GM10248 (cell line): ENCODE results near the gene IQCC.

Experiments
- CTCF ChIA-PET: fragments of 300-600 bp; sonication (Branson Sonifier 250); formaldehyde crosslinking; extraction: SDS; loops from one replicate; lab custom pipeline; 2021; ENCODE audit warnings: antibody characterized with exemption; lab: Yijun Ruan, JAX
- POLR2A ChIA-PET: fragments of 350-650 bp; sonication (Branson Sonifier 250); formaldehyde crosslinking; extraction: SDS; loops from one replicate; lab custom pipeline; 2020; ENCODE audit warnings: antibody characterized with exemption; lab: Yijun Ruan, JAX
- DNase-seq: peaks from one replicate; pipeline ENCODE4 v3.0.0; 2012; ENCODE audit errors: extremely low spot score
- TF ChIP-seq, protein P1 (sequence below): IDR thresholded peaks from 2 replicates; pipeline ENCODE4 v1.5.1; 2012; ENCODE audit warnings: mild to moderate bottlenecking, low read depth; ENCODE audit errors: extremely low read depth, missing control alignments, control extremely low read depth

The IQCC gene

GRCh38 chr1:32181563-32181962 is 23.9 kb upstream of the IQCC start:
- CTCF ChIA-PET = interaction anchor here (2.6 to 3.4 kb wide), 2 partner anchors 34 to 67 kb away, joined by 7 to 11 read pairs; no protein-coding TSS in a partner anchor
- TF ChIP-seq, protein P1, sequence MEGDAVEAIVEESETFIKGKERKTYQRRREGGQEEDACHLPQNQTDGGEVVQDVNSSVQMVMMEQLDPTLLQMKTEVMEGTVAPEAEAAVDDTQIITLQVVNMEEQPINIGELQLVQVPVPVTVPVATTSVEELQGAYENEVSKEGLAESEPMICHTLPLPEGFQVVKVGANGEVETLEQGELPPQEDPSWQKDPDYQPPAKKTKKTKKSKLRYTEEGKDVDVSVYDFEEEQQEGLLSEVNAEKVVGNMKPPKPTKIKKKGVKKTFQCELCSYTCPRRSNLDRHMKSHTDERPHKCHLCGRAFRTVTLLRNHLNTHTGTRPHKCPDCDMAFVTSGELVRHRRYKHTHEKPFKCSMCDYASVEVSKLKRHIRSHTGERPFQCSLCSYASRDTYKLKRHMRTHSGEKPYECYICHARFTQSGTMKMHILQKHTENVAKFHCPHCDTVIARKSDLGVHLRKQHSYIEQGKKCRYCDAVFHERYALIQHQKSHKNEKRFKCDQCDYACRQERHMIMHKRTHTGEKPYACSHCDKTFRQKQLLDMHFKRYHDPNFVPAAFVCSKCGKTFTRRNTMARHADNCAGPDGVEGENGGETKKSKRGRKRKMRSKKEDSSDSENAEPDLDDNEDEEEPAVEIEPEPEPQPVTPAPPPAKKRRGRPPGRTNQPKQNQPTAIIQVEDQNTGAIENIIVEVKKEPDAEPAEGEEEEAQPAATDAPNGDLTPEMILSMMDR = no peak
- POLR2A ChIA-PET = interaction anchor here (0.7 to 1.0 kb wide), 3 partner anchors 74 to 155 kb away, joined by 3 to 6 read pairs (median 4); partner anchors contain the start of genes KPNA6 and MARCKSL1
- DNase-seq = no peak

- CTCF ChIA-PET = interaction anchor here (2.6 to 3.4 kb wide), 2 partner anchors 33 to 66 kb away, joined by 7 to 11 read pairs; no protein-coding TSS in a partner anchor
- no peak for DNase-seq
- TF ChIP-seq, protein P1 = no peak
- POLR2A ChIA-PET = interaction anchor here (0.7 to 1.0 kb wide), 3 partner anchors 74 to 154 kb away, joined by 3 to 6 read pairs (median 4); partner anchors contain the start of genes KPNA6 and MARCKSL1
Measured at GRCh38 chr1:32182060-32182459, 23.4 kb upstream of the IQCC start.

DNA sequence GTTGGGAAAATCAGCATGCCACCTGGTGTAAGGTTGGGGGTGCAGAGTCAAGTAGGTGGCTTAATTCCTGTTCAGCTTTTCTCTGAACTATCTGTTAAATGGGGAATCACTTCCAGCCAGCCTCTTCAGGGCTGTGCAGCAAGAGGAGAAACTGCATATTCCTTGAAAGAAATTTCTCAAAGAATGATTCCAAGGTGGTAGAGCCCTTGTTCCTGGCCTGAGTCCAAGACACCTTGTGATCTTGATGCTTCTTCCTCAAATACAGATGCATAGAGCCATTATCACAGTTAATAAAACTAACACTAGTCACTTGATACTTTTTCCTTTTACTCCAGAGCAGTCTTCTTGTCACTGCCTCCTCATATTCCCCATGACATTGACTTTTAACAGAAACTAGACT is 20.8 kb upstream of the IQCC start:
- POLR2A ChIA-PET = interaction anchor here (0.7 kb wide), 1 partner anchor 12 kb away, joined by 3 read pairs; no protein-coding TSS in a partner anchor
- CTCF ChIA-PET = interaction anchor here (1.3 to 2.2 kb wide), 2 partner anchors 13 to 31 kb away, joined by 3 to 10 read pairs; no protein-coding TSS in a partner anchor
- DNase-seq = no peak
- TF ChIP-seq, protein P1 = no peak

DNA sequence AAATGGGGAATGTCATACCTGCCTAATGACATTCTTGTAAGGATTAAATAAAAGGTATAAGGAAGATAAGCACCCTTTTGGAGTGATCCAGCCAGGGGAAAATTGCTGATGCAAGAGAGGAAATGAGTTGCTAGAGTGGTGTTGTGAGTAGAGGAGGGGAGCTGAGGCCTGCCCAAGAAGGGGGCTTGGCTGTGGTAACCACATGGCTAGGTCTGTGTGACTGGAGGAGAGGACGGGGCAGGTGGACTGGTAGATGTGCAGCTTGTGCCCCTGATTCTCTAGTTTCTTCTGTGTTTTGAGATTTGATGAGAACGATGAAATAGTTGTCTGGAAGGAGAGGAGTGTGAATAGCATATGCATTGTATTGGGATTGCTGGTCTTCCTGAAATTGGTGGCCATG is 19.4 kb upstream of the IQCC start:
- ChIA-PET POLR2A (interaction anchor here (0.6 to 1.2 kb wide), 2 partner anchors 12 to 48 kb away, joined by 3 read pairs; no protein-coding TSS in a partner anchor), CTCF (interaction anchor here (1.4 to 2.2 kb wide), 2 partner anchors 30 to 62 kb away, joined by 3 to 10 read pairs; no protein-coding TSS in a partner anchor)
- TF ChIP-seq, protein P1 = no peak
- no peak for DNase-seq

- TF ChIP-seq, protein P1 = no peak
- ChIA-PET POLR2A (interaction anchor here (0.6 to 1.2 kb wide), 2 partner anchors 12 to 48 kb away, joined by 3 read pairs; no protein-coding TSS in a partner anchor), CTCF (interaction anchor here (0.8 to 2.2 kb wide), 3 partner anchors 11 to 62 kb away, joined by 3 to 10 read pairs (median 4); no protein-coding TSS in a partner anchor)
Measured at GRCh38 chr1:32186491-32186890, 19.0 kb upstream of the IQCC start.

GRCh38 chr1:32187850-32188249 is 17.6 kb upstream of the IQCC start:
- DNase-seq = no peak
- ChIA-PET POLR2A (interaction anchor here (0.6 kb wide), 1 partner anchor 78 kb away, joined by 10 read pairs; no protein-coding TSS in a partner anchor), CTCF (interaction anchor here (0.7 to 1.3 kb wide), 2 partner anchors 28 to 33 kb away, joined by 3 read pairs; no protein-coding TSS in a partner anchor)
- TF ChIP-seq, protein P1 = no peak

More at GRCh38 chr1:32186491-32186890, 19.0 kb upstream of the IQCC start:
- DNase-seq = no peak
